ENCODE results near the gene SLC36A2.

Gene SLC36A2

DNA sequence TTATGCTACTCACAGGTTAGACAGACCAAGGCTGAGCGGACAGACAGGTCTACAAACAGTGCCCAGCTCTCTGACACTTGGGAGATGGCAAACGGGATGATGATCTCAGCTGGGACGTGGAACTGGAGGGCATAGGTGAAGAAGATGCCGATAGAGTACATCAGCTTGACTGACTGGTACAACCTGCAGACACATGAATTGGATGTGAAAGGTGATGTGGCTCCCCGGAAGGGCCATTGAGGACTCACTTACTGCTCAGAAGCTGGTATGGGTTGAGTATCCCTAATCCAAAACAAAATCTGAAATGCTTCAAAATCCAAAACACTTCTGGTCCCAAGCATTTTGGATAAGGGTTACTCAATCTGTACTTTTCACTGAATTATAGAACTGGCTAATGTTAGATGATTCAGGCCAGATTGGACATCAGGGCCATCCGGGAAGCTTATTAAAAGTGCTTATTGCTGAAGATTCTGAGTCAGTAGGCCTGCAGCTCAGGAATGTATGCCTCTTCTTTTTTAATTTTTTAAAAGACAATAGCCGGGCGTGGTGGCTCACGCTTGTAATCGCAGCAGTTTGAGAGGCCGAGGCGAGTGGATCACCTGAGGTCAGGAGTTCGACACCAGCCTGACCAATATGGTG, 66.2 kb downstream of the SLC36A2 start:
- DNase-seq (ENCODE audit: extremely low read depth, low read depth) = no peak
- TF ChIP-seq, protein P1, sequence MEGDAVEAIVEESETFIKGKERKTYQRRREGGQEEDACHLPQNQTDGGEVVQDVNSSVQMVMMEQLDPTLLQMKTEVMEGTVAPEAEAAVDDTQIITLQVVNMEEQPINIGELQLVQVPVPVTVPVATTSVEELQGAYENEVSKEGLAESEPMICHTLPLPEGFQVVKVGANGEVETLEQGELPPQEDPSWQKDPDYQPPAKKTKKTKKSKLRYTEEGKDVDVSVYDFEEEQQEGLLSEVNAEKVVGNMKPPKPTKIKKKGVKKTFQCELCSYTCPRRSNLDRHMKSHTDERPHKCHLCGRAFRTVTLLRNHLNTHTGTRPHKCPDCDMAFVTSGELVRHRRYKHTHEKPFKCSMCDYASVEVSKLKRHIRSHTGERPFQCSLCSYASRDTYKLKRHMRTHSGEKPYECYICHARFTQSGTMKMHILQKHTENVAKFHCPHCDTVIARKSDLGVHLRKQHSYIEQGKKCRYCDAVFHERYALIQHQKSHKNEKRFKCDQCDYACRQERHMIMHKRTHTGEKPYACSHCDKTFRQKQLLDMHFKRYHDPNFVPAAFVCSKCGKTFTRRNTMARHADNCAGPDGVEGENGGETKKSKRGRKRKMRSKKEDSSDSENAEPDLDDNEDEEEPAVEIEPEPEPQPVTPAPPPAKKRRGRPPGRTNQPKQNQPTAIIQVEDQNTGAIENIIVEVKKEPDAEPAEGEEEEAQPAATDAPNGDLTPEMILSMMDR (IDR thresholded peaks at IDR 0.05; ENCODE audit: low read depth, low read length, missing control alignments) = no peak
- no peak overlapping the region for H3K4me3 ChIP-seq (replicated peaks; ENCODE audit: low read depth, low read length)

DNA sequence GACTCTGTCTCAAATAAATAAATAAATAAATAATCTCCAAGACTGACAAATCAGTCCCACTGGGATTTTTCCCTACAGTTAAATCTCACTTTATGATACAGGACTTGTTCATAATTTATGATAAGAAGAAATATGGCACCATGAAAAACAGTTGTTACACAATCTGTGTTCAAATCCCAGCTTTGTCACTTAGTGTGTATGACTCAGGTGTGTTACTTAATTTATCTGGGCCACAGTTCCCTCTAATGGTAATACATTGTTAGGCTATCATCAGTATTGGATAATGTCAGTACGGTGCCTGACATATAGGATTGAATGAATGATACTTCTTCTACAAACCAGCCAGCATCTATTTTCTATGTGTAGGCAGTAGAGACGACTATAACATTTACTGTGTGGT, 66.9 kb downstream of the SLC36A2 start:
- DNase-seq (ENCODE audit: extremely low read depth, low read depth) = no peak
- H3K4me3 ChIP-seq (replicated peaks; ENCODE audit: low read depth, low read length) = no peak overlapping the region
- TF ChIP-seq, protein P1 (IDR thresholded peaks at IDR 0.05; ENCODE audit: low read depth, low read length, missing control alignments) = no peak

DNA sequence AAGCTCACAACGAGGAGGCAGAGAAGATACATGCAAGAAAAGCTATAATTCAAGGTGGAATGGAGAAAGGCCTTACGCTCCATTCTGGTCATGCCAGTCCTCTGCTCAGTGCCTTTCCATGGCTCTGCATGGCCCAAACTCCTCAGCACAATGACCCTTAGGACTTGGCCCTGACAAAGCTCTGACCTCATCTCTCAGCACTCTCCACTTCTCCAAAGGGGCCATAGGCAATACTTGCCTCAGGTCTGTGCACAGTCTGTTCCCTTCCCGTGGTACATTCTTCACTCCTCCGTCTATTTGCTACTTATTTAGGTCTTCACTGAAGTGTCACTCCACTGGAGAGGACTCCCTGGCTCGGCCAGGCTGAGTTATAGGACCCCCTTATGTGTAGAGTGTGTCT, 68.5 kb downstream of the SLC36A2 start:
- TF ChIP-seq, protein P1 (IDR thresholded peaks at IDR 0.05; ENCODE audit: low read depth, low read length, missing control alignments) = no peak
- H3K4me3 ChIP-seq (replicated peaks; ENCODE audit: low read depth, low read length) = no peak overlapping the region
- DNase-seq (ENCODE audit: extremely low read depth, low read depth) = no peak

DNA sequence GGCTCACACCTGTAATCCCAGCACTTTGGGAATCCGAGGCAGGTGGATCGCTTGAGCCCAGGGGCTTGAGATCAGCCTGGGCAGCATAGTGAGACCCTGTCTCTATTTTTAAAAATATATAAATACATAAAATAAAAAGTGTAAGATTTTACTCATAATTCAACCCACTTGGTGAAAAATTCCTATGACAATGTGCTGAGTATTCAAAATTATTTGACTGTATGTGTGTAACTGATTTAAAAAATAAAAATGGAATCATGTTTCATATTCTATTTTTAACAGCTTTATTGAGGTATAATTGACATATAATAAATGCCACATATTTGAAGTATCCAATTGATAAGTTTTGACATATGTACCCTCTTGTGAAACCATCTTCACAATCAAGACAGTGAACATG, 71.6 kb downstream of the SLC36A2 start:
- no peak overlapping the region for H3K4me3 ChIP-seq (replicated peaks; ENCODE audit: low read depth, low read length)
- TF ChIP-seq, protein P1 (IDR thresholded peaks at IDR 0.05; ENCODE audit: low read depth, low read length, missing control alignments) = no peak
- DNase-seq (ENCODE audit: extremely low read depth, low read depth) = no peak

DNA sequence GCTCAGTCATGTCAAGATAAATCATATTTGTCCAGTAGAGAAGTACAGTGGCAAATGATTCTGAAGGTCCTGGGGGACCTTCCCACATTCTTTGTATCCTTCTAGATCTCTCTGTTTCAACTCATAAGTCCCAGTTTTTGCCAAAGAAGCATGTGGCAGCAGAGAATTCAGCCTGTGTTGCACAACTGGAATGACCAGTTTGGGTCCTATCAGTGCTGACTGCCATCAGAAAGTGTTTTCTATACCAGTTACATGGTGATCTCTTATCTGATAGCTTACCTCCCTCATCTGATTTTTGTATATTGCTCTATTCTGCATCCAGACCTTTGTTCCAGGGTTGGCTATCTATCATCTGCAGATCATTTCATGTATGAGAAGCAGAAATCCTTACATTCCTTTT, 72.7 kb downstream of the SLC36A2 start:
- no peak overlapping the region for H3K4me3 ChIP-seq (replicated peaks; ENCODE audit: low read depth, low read length)
- DNase-seq (ENCODE audit: extremely low read depth, low read depth) = no peak
- TF ChIP-seq, protein P1 (IDR thresholded peaks at IDR 0.05; ENCODE audit: low read depth, low read length, missing control alignments) = no peak

DNA sequence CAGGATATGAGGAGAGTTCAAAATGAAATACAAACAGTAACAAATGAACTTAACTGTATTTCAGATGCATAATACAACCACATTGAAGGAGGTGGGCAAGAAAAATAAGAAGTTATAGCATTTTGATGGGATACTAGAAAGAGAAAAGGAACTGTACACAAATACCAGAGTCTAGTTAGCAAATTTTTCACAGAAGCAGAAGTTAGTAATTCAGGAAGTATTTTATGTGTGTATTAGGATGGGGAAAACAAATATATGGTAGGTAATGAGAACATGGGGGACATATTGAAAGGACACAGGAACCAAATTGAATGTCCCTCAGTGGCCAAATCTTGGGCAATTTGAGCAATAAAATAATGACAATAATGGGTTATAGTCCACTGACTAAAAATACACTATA, 76.0 kb downstream of the SLC36A2 start:
- DNase-seq (ENCODE audit: extremely low read depth, low read depth) = no peak
- TF ChIP-seq, protein P1 (IDR thresholded peaks at IDR 0.05; ENCODE audit: low read depth, low read length, missing control alignments) = no peak

DNA sequence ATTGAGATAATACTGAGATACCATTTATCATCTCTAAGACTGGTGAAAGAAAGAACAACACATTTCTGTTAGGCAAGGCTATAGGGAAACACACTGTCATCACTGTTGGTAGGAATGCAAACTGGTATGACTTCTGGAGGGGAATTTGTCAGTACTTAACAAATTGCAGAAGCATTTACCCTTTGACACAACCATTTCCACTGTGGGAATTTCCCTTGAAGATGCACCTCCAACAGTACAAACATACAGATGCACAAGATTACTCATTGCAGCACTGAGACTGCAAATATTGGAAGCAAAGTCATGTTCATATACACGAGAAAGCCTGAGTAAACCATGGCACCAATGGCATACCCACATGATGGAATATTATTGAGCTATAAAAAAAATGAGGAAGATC, 76.8 kb downstream of the SLC36A2 start:
- no peak overlapping the region for H3K4me3 ChIP-seq (replicated peaks; ENCODE audit: low read depth, low read length)
- DNase-seq (ENCODE audit: extremely low read depth, low read depth) = no peak
- TF ChIP-seq, protein P1 (IDR thresholded peaks at IDR 0.05; ENCODE audit: low read depth, low read length, missing control alignments) = no peak

More for the DNA sequence above, 76.0 kb downstream of the SLC36A2 start:
- H3K4me3 ChIP-seq (replicated peaks; ENCODE audit: low read depth, low read length) = no peak overlapping the region

Measured in HFF-Myc (cell line).